ENCODE results near the gene GLG1. TPM values are rescaled to one million over a fixed set of nuclear protein-coding genes. Genes with fewer than 3 reads are reported as not detected.

GLG1 gene
- total and polyA plus RNA-seq, 2 donors (not counting 3 experiments of a cell fraction or from before 2014, with no cell fraction given): 86.3 to 165 TPM

DNA sequence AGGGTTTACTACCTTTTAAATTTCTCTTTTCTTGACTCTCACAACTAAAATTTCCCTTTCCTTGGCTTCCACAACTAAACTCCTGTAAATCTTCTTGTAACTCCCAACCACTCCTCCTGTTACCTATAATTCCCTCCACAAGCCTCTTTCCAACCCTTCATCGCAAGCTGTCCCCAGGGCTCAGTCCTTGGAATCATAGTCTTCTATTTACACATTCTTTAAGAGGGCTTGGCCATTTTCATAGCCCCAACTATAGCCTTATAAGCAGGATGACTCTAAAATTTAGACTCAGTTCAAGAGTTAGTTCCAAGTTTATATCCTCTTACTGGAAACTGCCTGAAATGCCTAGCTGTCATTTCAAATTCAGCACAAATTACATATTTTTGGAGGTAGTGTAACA, 23.9 kb downstream of the GLG1 start:
- no peaks in the 10 kb centered on the region for H3K27me3 ChIP-seq (ENCODE audit: control insufficient read depth in 2 of 2, insufficient read depth in 2 of 2, low read length in 2 of 2)
- H3K4me2 ChIP-seq (ENCODE audit: insufficient read depth, low read length): no peak overlapping the region
- no TSS peak for BruUV-seq (replicated peaks)
- H3K27ac ChIP-seq (ENCODE audit: insufficient read depth, low read depth, low read length): no peak overlapping the region
- FAIRE-seq (no peak), DNase-seq (ENCODE audit: low read depth, low spot score) (no peak)
- ChIA-PET CTCF (interaction anchor here (1.4 to 1.7 kb wide), 2 partner anchors 10 to 26 kb away, joined by 3 to 4 read pairs; no protein-coding TSS in a partner anchor), POLR2A (no interaction called here)
- H3K36me3 ChIP-seq (ENCODE audit: control insufficient read depth in 2 of 2, extremely low read depth in 1 of 2, insufficient read depth in 2 of 2, low read length in 2 of 2): no peaks in the 10 kb centered on the region
- H3K79me2 ChIP-seq (ENCODE audit: control insufficient read depth, insufficient read depth, low read length): peaks cover 75% of the 10 kb centered on the region
- no peak overlapping the region for H3K9ac ChIP-seq (replicated peaks; ENCODE audit: extremely low read depth, insufficient read depth, low read length)
- no peak overlapping the region for H3K4me3 ChIP-seq (replicated peaks in 1 of 3; ENCODE audit: insufficient read depth in 1 of 3, low read depth in 1 of 3, low read length in 3 of 3)
- dilution Hi-C loops (cut with MboI; ENCODE audit: extremely low pct_ligation_motif_present, low sequenced_read_pairs) (no loop called here), intact Hi-C loops (cut with micrococcal nuclease) (no loop called here)
- H3K9me1 ChIP-seq (replicated peaks; ENCODE audit: control insufficient read depth, extremely low read depth, insufficient read depth, low read length): no peaks in the 10 kb centered on the region
- TF ChIP-seq MYC (IDR thresholded peaks at IDR 0.05; ENCODE audit: low read depth, low read length): no peak
- TF ChIP-seq POLR2AphosphoS5 (IDR thresholded peaks at IDR 0.05; ENCODE audit: insufficient read depth, low read depth, low read length): no peak
- no peak for TF ChIP-seq GATA2 (IDR thresholded peaks at IDR 0.05; ENCODE audit: insufficient read depth, insufficient read length, low read depth, low read length)
- TF ChIP-seq POLR2A (IDR thresholded peaks at IDR 0.05; ENCODE audit: low read depth, low read length): no peak
- TF ChIP-seq FOS (IDR thresholded peaks at IDR 0.05; ENCODE audit: borderline replicate concordance, insufficient read depth, low read length): no peak
- no peak for TF ChIP-seq EZH2 (IDR thresholded peaks at IDR 0.05; ENCODE audit: borderline replicate concordance, low read depth, low read length, severe bottlenecking)
- TF ChIP-seq, protein P1, sequence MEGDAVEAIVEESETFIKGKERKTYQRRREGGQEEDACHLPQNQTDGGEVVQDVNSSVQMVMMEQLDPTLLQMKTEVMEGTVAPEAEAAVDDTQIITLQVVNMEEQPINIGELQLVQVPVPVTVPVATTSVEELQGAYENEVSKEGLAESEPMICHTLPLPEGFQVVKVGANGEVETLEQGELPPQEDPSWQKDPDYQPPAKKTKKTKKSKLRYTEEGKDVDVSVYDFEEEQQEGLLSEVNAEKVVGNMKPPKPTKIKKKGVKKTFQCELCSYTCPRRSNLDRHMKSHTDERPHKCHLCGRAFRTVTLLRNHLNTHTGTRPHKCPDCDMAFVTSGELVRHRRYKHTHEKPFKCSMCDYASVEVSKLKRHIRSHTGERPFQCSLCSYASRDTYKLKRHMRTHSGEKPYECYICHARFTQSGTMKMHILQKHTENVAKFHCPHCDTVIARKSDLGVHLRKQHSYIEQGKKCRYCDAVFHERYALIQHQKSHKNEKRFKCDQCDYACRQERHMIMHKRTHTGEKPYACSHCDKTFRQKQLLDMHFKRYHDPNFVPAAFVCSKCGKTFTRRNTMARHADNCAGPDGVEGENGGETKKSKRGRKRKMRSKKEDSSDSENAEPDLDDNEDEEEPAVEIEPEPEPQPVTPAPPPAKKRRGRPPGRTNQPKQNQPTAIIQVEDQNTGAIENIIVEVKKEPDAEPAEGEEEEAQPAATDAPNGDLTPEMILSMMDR (IDR thresholded peaks at IDR 0.05; ENCODE audit: extremely low read depth in 1 of 2, insufficient read depth in 1 of 2, low read depth in 1 of 2, low read length in 2 of 2): no peak
- TF ChIP-seq JUN (IDR thresholded peaks at IDR 0.05; ENCODE audit: borderline replicate concordance, insufficient read depth, insufficient read length, low read depth): no peak
- TF ChIP-seq, protein P2, sequence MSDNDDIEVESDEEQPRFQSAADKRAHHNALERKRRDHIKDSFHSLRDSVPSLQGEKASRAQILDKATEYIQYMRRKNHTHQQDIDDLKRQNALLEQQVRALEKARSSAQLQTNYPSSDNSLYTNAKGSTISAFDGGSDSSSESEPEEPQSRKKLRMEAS (IDR thresholded peaks at IDR 0.05; ENCODE audit: insufficient read depth, insufficient read length): no peak
- H4K20me1 ChIP-seq (replicated peaks; ENCODE audit: control insufficient read depth, extremely low read depth, insufficient read depth, low read length): peaks cover 2% of the 10 kb centered on the region
- H3K9me3 ChIP-seq (replicated peaks; ENCODE audit: control insufficient read depth, insufficient read depth, low read length): no peaks in the 10 kb centered on the region
- H2AFZ ChIP-seq (ENCODE audit: low read depth, low read length): no peak overlapping the region
- peaks cover 12% of the 10 kb centered on the region for H3K4me1 ChIP-seq (ENCODE audit: control insufficient read depth, extremely low read depth, insufficient read depth, low read length)

Measured in endothelial cell of umbilical vein (primary cell).